WI38 (cell line): ENCODE results near the gene FAU.
A peak's percentile ranks its signal among the peaks of the same experiment; 100 is the strongest.

Experiments
- H3K4me3 ChIP-seq: 2 replicates; pipeline ENCODE4 v1.5.1; 2011; ENCODE audit warnings: low read depth, mild to moderate bottlenecking, control low read depth, low read length
- CTCF ChIP-seq: IDR thresholded peaks from 2 replicates; pipeline ENCODE4 v1.5.1; 2012; ENCODE audit warnings: low read depth, mild to moderate bottlenecking, control low read depth, low read length

The FAU gene

GRCh38 chr11:65118097-65118837 lies 3.7 kb downstream of the FAU start:
- no peak for TF ChIP-seq CTCF
- no peak overlapping the region for H3K4me3 ChIP-seq

GRCh38 chr11:65117206-65118096 lies 4.5 kb downstream of the FAU start, which contains the start of gene ZNHIT2:
Gene ZNHIT2 (minus strand): TSS chr11:65117701. CDS start chr11:65117653, 48 bp downstream.
- H3K4me3 ChIP-seq: peak within 1 kb of the TSS; percentile 90

GRCh38 chr11:65116370-65117205 lies 5.3 kb downstream of the FAU start:
- no peak for TF ChIP-seq CTCF
- peak overlapping the region; percentile 90 for H3K4me3 ChIP-seq

More at GRCh38 chr11:65117206-65118096, 4.5 kb downstream of the FAU start, which contains the start of gene ZNHIT2:
- peak; percentile 79 for TF ChIP-seq CTCF

- no peak overlapping the region for H3K4me3 ChIP-seq
- no peak for TF ChIP-seq CTCF
Measured at GRCh38 chr11:65115361-65116082, 6.4 kb downstream of the FAU start.

GRCh38 chr11:65114538-65115171 lies 7.3 kb downstream of the FAU start:
- TF ChIP-seq CTCF: no peak
- H3K4me3 ChIP-seq: no peak overlapping the region

GRCh38 chr11:65113839-65114238 lies 8.1 kb downstream of the FAU start:
- no peak for TF ChIP-seq CTCF
- no peak overlapping the region for H3K4me3 ChIP-seq
